ENCODE data around the gene EXOC2.

DNA sequence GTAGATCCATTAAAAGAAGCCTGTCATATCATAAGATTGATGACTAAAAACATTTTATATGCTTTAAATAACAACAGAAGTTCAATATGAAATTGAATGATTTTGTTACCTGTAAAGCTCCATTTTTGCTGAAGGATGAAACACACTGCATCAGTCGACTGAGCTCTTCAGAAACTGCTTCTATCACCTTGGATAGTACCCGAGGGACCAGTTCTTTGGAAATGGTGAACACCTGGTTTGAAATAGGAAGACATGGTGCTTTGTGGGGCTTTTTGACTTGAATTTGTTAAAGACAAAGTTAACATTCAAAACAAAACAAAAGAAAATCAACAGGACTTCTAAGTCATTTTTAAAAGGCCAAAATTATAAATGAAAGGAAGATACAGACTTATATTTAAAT lies 195.7 kb downstream of the EXOC2 start:
- TF ChIP-seq, protein P1, sequence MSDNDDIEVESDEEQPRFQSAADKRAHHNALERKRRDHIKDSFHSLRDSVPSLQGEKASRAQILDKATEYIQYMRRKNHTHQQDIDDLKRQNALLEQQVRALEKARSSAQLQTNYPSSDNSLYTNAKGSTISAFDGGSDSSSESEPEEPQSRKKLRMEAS (IDR thresholded peaks at IDR 0.05), result no peak
- TF ChIP-seq NFIC (IDR thresholded peaks at IDR 0.05) (no peak), TCF12 (IDR thresholded peaks at IDR 0.05; ENCODE audit: low read depth) (no peak), CEBPB (IDR thresholded peaks at IDR 0.05) (no peak), EP300 (IDR thresholded peaks at IDR 0.05; ENCODE audit: borderline replicate concordance) (no peak), TEAD4 (IDR thresholded peaks at IDR 0.05) (no peak), ZBTB7A (IDR thresholded peaks at IDR 0.05; ENCODE audit: low read depth) (no peak), TAF1 (IDR thresholded peaks at IDR 0.05; ENCODE audit: low read depth) (no peak), CREB1 (IDR thresholded peaks at IDR 0.05; ENCODE audit: low read depth) (no peak)
- TF ChIP-seq, protein P2, sequence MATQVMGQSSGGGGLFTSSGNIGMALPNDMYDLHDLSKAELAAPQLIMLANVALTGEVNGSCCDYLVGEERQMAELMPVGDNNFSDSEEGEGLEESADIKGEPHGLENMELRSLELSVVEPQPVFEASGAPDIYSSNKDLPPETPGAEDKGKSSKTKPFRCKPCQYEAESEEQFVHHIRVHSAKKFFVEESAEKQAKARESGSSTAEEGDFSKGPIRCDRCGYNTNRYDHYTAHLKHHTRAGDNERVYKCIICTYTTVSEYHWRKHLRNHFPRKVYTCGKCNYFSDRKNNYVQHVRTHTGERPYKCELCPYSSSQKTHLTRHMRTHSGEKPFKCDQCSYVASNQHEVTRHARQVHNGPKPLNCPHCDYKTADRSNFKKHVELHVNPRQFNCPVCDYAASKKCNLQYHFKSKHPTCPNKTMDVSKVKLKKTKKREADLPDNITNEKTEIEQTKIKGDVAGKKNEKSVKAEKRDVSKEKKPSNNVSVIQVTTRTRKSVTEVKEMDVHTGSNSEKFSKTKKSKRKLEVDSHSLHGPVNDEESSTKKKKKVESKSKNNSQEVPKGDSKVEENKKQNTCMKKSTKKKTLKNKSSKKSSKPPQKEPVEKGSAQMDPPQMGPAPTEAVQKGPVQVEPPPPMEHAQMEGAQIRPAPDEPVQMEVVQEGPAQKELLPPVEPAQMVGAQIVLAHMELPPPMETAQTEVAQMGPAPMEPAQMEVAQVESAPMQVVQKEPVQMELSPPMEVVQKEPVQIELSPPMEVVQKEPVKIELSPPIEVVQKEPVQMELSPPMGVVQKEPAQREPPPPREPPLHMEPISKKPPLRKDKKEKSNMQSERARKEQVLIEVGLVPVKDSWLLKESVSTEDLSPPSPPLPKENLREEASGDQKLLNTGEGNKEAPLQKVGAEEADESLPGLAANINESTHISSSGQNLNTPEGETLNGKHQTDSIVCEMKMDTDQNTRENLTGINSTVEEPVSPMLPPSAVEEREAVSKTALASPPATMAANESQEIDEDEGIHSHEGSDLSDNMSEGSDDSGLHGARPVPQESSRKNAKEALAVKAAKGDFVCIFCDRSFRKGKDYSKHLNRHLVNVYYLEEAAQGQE (IDR thresholded peaks at IDR 0.05; ENCODE audit: low read depth), result no peak
